ENCODE measurements around the gene IFIT2.

DNA sequence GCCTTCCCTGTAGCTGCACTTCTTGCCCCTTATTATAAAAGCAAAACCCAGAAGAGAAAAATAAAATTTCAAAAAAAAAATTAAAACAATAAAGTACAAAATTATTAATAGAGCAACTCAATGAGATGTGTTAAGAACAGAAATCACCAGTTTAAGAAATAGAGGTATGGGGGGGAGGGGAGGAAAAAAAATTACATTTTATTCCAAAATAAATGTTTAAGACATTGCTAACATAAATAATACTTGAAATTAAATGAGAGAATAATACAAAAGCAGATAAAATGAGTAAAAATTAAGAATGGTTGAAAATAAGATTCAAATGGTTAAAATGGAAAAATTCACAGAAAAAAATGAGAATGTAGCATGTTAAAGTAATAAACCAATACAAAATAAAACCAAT lies 3.1 kb downstream of the IFIT2 start:
- TF ChIP-seq, protein P1, sequence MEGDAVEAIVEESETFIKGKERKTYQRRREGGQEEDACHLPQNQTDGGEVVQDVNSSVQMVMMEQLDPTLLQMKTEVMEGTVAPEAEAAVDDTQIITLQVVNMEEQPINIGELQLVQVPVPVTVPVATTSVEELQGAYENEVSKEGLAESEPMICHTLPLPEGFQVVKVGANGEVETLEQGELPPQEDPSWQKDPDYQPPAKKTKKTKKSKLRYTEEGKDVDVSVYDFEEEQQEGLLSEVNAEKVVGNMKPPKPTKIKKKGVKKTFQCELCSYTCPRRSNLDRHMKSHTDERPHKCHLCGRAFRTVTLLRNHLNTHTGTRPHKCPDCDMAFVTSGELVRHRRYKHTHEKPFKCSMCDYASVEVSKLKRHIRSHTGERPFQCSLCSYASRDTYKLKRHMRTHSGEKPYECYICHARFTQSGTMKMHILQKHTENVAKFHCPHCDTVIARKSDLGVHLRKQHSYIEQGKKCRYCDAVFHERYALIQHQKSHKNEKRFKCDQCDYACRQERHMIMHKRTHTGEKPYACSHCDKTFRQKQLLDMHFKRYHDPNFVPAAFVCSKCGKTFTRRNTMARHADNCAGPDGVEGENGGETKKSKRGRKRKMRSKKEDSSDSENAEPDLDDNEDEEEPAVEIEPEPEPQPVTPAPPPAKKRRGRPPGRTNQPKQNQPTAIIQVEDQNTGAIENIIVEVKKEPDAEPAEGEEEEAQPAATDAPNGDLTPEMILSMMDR (conservative IDR thresholded peaks at IDR 0.05; ENCODE audit: low read depth, low read length): no peak
- no peak for TF ChIP-seq EZH2 (IDR thresholded peaks at IDR 0.05; ENCODE audit: borderline replicate concordance, low read depth, low read length, poor library complexity, severe bottlenecking)

Data from A673 (cell line).